ENCODE data around the gene JARID2.

JARID2 gene

DNA sequence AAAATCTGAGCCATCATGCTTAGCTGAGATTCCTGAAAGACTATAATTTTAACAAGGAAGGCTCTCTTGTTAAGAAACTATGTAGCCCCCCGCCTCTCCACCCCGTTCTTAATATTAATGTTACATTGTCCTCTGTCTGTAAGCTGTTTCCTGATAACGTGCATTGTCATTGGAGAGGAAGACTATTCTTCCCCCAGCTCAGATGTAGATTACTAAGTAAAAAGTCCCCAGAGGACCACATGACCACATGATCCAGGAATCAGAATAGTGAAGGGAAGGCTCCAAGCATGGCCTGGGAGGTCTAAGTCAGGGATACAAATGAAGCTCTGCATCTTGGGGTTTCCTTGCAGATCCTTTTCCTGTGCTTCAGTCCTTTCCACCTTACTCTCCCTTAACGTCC, 106.4 kb downstream of the JARID2 start:
- Histone ChIP-seq H2AFZ (ENCODE audit: low read depth, low read length, severe bottlenecking) (no peak overlapping the region), H3K36me3 (ENCODE audit: low read length) (no peaks in the 10 kb centered on the region), H3K27ac (ENCODE audit: low read depth, low read length) (no peak overlapping the region), H3K4me3 (ENCODE audit: insufficient read depth, low read length, poor library complexity, severe bottlenecking) (no peak overlapping the region), H3K27me3 (ENCODE audit: low read length) (no peaks in the 10 kb centered on the region), H4K20me1 (ENCODE audit: low read depth, low read length) (peaks cover 15% of the 10 kb centered on the region), H3K79me2 (ENCODE audit: insufficient read depth, low read length) (no peaks in the 10 kb centered on the region), H3K9ac (ENCODE audit: low read length) (no peak overlapping the region), H3K4me2 (ENCODE audit: low read depth, low read length, poor library complexity, severe bottlenecking) (no peak overlapping the region), H3K9me3 (ENCODE audit: insufficient read depth, low read length) (no peaks in the 10 kb centered on the region), H3F3A (ENCODE audit: insufficient read depth) (no peaks in the 10 kb centered on the region), H3K9me2 (replicated peaks; ENCODE audit: insufficient read depth, low read length) (no peaks in the 10 kb centered on the region)
- no peak for TF ChIP-seq EZH2phosphoT487 (conservative IDR thresholded peaks at IDR 0.05; ENCODE audit: low read length)
- TF ChIP-seq, protein P1, sequence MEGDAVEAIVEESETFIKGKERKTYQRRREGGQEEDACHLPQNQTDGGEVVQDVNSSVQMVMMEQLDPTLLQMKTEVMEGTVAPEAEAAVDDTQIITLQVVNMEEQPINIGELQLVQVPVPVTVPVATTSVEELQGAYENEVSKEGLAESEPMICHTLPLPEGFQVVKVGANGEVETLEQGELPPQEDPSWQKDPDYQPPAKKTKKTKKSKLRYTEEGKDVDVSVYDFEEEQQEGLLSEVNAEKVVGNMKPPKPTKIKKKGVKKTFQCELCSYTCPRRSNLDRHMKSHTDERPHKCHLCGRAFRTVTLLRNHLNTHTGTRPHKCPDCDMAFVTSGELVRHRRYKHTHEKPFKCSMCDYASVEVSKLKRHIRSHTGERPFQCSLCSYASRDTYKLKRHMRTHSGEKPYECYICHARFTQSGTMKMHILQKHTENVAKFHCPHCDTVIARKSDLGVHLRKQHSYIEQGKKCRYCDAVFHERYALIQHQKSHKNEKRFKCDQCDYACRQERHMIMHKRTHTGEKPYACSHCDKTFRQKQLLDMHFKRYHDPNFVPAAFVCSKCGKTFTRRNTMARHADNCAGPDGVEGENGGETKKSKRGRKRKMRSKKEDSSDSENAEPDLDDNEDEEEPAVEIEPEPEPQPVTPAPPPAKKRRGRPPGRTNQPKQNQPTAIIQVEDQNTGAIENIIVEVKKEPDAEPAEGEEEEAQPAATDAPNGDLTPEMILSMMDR (IDR thresholded peaks at IDR 0.05; ENCODE audit: insufficient read depth, low read length, poor library complexity, severe bottlenecking): no peak

DNA sequence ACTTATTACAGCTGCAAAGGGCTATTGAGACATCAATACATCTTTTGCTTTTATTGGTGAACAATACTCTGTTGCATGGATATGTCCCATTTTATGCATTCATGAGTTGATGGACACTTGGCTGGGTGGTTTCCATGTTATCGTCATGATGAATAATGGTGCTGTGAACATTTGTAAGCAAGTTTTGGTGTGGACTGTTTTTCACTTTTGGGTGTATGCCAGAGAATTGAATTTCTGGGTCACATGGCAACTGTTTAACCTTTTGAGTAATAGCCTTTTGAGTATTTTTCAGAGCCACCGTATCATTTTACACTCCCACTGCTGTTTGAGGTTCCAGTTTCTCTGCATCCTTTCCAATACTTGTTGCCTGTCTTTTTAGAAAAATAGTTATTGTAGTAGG, 107.0 kb downstream of the JARID2 start:
- Histone ChIP-seq H3K9me3 (ENCODE audit: insufficient read depth, low read length) (no peaks in the 10 kb centered on the region), H3K9ac (ENCODE audit: low read length) (no peak overlapping the region), H3K79me2 (ENCODE audit: insufficient read depth, low read length) (no peaks in the 10 kb centered on the region), H3K36me3 (ENCODE audit: low read length) (no peaks in the 10 kb centered on the region), H3K9me2 (replicated peaks; ENCODE audit: insufficient read depth, low read length) (no peaks in the 10 kb centered on the region), H4K20me1 (ENCODE audit: low read depth, low read length) (peaks cover 14% of the 10 kb centered on the region), H3K27ac (ENCODE audit: low read depth, low read length) (no peak overlapping the region), H3K4me2 (ENCODE audit: low read depth, low read length, poor library complexity, severe bottlenecking) (no peak overlapping the region), H2AFZ (ENCODE audit: low read depth, low read length, severe bottlenecking) (no peak overlapping the region), H3K27me3 (ENCODE audit: low read length) (no peaks in the 10 kb centered on the region), H3F3A (ENCODE audit: insufficient read depth) (no peaks in the 10 kb centered on the region), H3K4me3 (ENCODE audit: insufficient read depth, low read length, poor library complexity, severe bottlenecking) (no peak overlapping the region)
- no peak for TF ChIP-seq EZH2phosphoT487 (conservative IDR thresholded peaks at IDR 0.05; ENCODE audit: low read length)
- TF ChIP-seq, protein P1 (IDR thresholded peaks at IDR 0.05; ENCODE audit: insufficient read depth, low read length, poor library complexity, severe bottlenecking): no peak

DNA sequence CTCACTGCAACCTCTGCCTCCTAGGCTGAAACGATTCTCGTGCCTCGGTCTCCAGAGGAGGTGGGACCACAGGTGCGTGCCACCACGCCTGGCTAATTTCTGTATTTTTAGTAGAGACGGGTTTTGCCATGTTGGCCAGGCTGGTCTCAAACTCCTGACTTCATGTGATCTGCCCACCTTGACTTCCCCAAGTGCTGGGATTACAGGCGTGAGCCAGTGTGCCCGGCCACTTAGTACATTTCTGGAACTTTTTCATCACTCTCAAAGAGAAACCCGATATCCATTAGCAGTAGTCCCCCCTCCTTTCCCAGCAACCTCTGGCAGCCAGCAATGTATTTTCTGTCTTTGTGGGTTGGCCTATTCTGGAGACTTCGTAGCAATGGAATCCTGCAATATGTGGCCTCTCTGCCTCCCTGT, 109.8 kb downstream of the JARID2 start:
- Histone ChIP-seq H3K4me3 (ENCODE audit: insufficient read depth, low read length, poor library complexity, severe bottlenecking) (no peak overlapping the region), H3K27me3 (ENCODE audit: low read length) (no peaks in the 10 kb centered on the region), H3F3A (ENCODE audit: insufficient read depth) (no peaks in the 10 kb centered on the region), H4K20me1 (ENCODE audit: low read depth, low read length) (peaks cover 29% of the 10 kb centered on the region), H3K4me2 (ENCODE audit: low read depth, low read length, poor library complexity, severe bottlenecking) (no peak overlapping the region), H3K79me2 (ENCODE audit: insufficient read depth, low read length) (no peaks in the 10 kb centered on the region), H2AFZ (ENCODE audit: low read depth, low read length, severe bottlenecking) (no peak overlapping the region), H3K9me2 (replicated peaks; ENCODE audit: insufficient read depth, low read length) (no peaks in the 10 kb centered on the region), H3K9ac (ENCODE audit: low read length) (no peak overlapping the region), H3K9me3 (ENCODE audit: insufficient read depth, low read length) (no peaks in the 10 kb centered on the region), H3K36me3 (ENCODE audit: low read length) (no peaks in the 10 kb centered on the region), H3K27ac (ENCODE audit: low read depth, low read length) (no peak overlapping the region)
- TF ChIP-seq EZH2phosphoT487 (conservative IDR thresholded peaks at IDR 0.05; ENCODE audit: low read length): no peak
- TF ChIP-seq, protein P1 (IDR thresholded peaks at IDR 0.05; ENCODE audit: insufficient read depth, low read length, poor library complexity, severe bottlenecking): no peak

Measured in SU-DHL-6 (cell line).